ENCODE results near the gene DENND1A. TPM values are rescaled to one million over a fixed set of nuclear protein-coding genes. Genes with fewer than 3 reads are reported as not detected.

The DENND1A gene
- total RNA-seq, 1 donor from 2014 or later: 12.7 TPM

DNA sequence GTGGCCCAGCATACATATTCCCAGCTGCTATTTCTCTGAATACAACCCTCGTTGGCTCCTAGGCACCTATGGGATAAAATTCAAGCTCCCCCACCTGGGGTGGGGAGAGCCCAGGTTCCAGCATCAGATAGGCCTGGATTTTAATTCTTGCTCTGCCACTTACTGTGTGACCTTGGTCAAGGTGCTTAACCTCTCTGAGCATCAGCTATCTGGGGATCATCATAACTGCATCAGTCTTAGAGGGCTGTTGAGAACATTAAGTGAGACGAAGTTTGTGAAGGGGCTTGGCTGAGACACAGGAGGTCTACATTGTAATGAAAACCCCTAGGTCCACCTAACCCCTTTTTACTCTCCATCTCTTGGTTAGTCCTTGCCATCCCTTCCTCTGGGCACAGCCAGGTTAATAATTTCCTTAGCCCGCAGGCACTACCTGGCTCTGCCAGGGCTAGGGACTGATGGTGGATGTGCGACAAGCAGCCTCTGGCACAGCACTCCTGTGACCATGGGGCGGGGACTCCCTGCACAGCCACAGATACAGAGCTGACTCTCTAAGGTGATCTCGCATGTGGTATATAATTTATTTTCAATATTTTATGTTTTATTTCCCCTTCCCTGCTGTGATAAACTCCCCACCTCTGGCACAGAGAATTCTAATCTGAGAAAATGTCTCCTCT lies 505.2 kb downstream of the DENND1A start:
- DNase-seq (ENCODE audit: low read depth) (no peak), FAIRE-seq (no peak)
- H2AFZ ChIP-seq (ENCODE audit: low read depth, low read length): no peak overlapping the region
- TF ChIP-seq EZH2 (IDR thresholded peaks at IDR 0.05; ENCODE audit: insufficient read depth, low read length): no peak
- no peak for TF ChIP-seq CTCF (IDR thresholded peaks at IDR 0.05; ENCODE audit: insufficient read depth, low read depth, low read length)
- H3K9me3 ChIP-seq (ENCODE audit: insufficient read depth, low read depth, low read length): no peaks in the 10 kb centered on the region
- H3K9me3 Mint-ChIP-seq (ENCODE audit: unreplicated experiment): peaks cover 11% of the 10 kb centered on the region
- H3K27me3 Mint-ChIP-seq (ENCODE audit: low read depth, unreplicated experiment): peaks cover 39% of the 10 kb centered on the region
- H3K4me1 ChIP-seq (ENCODE audit: insufficient read depth, low read length): no peaks in the 10 kb centered on the region
- peaks cover 22% of the 10 kb centered on the region for H3K36me3 Mint-ChIP-seq (ENCODE audit: low read depth, unreplicated experiment)
- H3K36me3 ChIP-seq (ENCODE audit: insufficient read depth, low read length): no peaks in the 10 kb centered on the region
- no peak overlapping the region for H3K9ac ChIP-seq (ENCODE audit: low read length)
- no peaks in the 10 kb centered on the region for H3K4me1 Mint-ChIP-seq (ENCODE audit: low read depth, unreplicated experiment)
- no peak overlapping the region for H3K4me3 ChIP-seq (ENCODE audit: insufficient read depth, low read depth, low read length)
- no peak overlapping the region for H3K4me3 Mint-ChIP-seq (ENCODE audit: unreplicated experiment)
- H3K27ac ChIP-seq (ENCODE audit: low read depth, low read length): no peak overlapping the region
- no peaks in the 10 kb centered on the region for H4K20me1 ChIP-seq (ENCODE audit: insufficient read depth, low read length)
- H3K27me3 ChIP-seq (ENCODE audit: insufficient read depth, low read length): peaks cover 3% of the 10 kb centered on the region
- no peak overlapping the region for H3K4me2 ChIP-seq (ENCODE audit: low read length)
- H3K79me2 ChIP-seq (ENCODE audit: insufficient read depth, low read length): no peaks in the 10 kb centered on the region
- no peak overlapping the region for H3K27ac Mint-ChIP-seq (ENCODE audit: unreplicated experiment)

DNA sequence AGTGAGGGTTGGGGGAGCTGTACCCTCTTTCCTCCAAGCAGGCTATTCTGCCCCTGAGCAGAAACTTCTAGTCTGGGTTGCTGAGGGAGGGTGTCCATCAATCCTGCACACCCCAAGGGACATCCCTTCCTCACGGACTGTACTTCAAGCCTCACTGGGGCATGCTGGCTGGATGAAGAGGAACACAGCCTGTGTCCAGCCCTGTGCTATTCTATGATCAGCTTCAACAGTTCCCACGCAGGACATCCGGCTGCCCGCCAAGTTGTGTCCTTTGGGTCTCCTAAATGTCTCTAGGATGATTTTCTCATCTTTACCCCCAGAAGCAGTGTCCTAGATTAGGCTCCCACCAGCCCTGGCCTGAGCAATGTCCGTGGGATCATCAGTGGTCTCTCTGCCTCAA lies 505.8 kb downstream of the DENND1A start:
- H3K9ac ChIP-seq (ENCODE audit: low read length): no peak overlapping the region
- H4K20me1 ChIP-seq (ENCODE audit: insufficient read depth, low read length): no peaks in the 10 kb centered on the region
- Mint-ChIP-seq H3K9me3 (ENCODE audit: unreplicated experiment) (peaks cover 8% of the 10 kb centered on the region), H3K27me3 (ENCODE audit: low read depth, unreplicated experiment) (peaks cover 42% of the 10 kb centered on the region), H3K4me3 (ENCODE audit: unreplicated experiment) (no peak overlapping the region), H3K36me3 (ENCODE audit: low read depth, unreplicated experiment) (peaks cover 22% of the 10 kb centered on the region), H3K27ac (ENCODE audit: unreplicated experiment) (no peak overlapping the region), H3K4me1 (ENCODE audit: low read depth, unreplicated experiment) (no peaks in the 10 kb centered on the region)
- no peaks in the 10 kb centered on the region for H3K36me3 ChIP-seq (ENCODE audit: insufficient read depth, low read length)
- no peak for DNase-seq (ENCODE audit: low read depth)
- FAIRE-seq: no peak
- H3K4me2 ChIP-seq (ENCODE audit: low read length): no peak overlapping the region
- no peaks in the 10 kb centered on the region for H3K9me3 ChIP-seq (ENCODE audit: insufficient read depth, low read depth, low read length)
- TF ChIP-seq EZH2 (IDR thresholded peaks at IDR 0.05; ENCODE audit: insufficient read depth, low read length): no peak
- no peak for TF ChIP-seq CTCF (IDR thresholded peaks at IDR 0.05; ENCODE audit: insufficient read depth, low read depth, low read length)
- H3K4me1 ChIP-seq (ENCODE audit: insufficient read depth, low read length): no peaks in the 10 kb centered on the region
- H3K27ac ChIP-seq (ENCODE audit: low read depth, low read length): no peak overlapping the region
- no peaks in the 10 kb centered on the region for H3K79me2 ChIP-seq (ENCODE audit: insufficient read depth, low read length)
- no peak overlapping the region for H3K4me3 ChIP-seq (ENCODE audit: insufficient read depth, low read depth, low read length)
- no peak overlapping the region for H2AFZ ChIP-seq (ENCODE audit: low read depth, low read length)
- H3K27me3 ChIP-seq (ENCODE audit: insufficient read depth, low read length): peaks cover 3% of the 10 kb centered on the region

- Histone ChIP-seq H3K4me1 (ENCODE audit: insufficient read depth, low read length) (no peaks in the 10 kb centered on the region), H3K4me3 (ENCODE audit: insufficient read depth, low read depth, low read length) (no peak overlapping the region), H3K27me3 (ENCODE audit: insufficient read depth, low read length) (peaks cover 3% of the 10 kb centered on the region), H3K79me2 (ENCODE audit: insufficient read depth, low read length) (no peaks in the 10 kb centered on the region), H3K36me3 (ENCODE audit: insufficient read depth, low read length) (no peaks in the 10 kb centered on the region), H3K9me3 (ENCODE audit: insufficient read depth, low read depth, low read length) (no peaks in the 10 kb centered on the region), H4K20me1 (ENCODE audit: insufficient read depth, low read length) (no peaks in the 10 kb centered on the region), H2AFZ (ENCODE audit: low read depth, low read length) (no peak overlapping the region), H3K9ac (ENCODE audit: low read length) (no peak overlapping the region), H3K4me2 (ENCODE audit: low read length) (no peak overlapping the region), H3K27ac (ENCODE audit: low read depth, low read length) (no peak overlapping the region)
- H3K27me3 Mint-ChIP-seq (ENCODE audit: low read depth, unreplicated experiment): peaks cover 50% of the 10 kb centered on the region
- peaks cover 26% of the 10 kb centered on the region for H3K36me3 Mint-ChIP-seq (ENCODE audit: low read depth, unreplicated experiment)
- FAIRE-seq: no peak
- H3K4me3 Mint-ChIP-seq (ENCODE audit: unreplicated experiment): no peak overlapping the region
- TF ChIP-seq EZH2 (IDR thresholded peaks at IDR 0.05; ENCODE audit: insufficient read depth, low read length): no peak
- H3K4me1 Mint-ChIP-seq (ENCODE audit: low read depth, unreplicated experiment): no peaks in the 10 kb centered on the region
- H3K27ac Mint-ChIP-seq (ENCODE audit: unreplicated experiment): no peak overlapping the region
- no peak for DNase-seq (ENCODE audit: low read depth)
- peaks cover 3% of the 10 kb centered on the region for H3K9me3 Mint-ChIP-seq (ENCODE audit: unreplicated experiment)
These were observed 506.6 kb downstream of the DENND1A start for GRCh38 chr9:123423311-123423640.

Measured in astrocyte (in vitro differentiated cells and primary cell).